MM.1S (cell line): ENCODE data around the gene AGPAT2.

Experiments used
- DNase-seq: peaks from one replicate; pipeline ENCODE4 v3.0.0-alpha.2; 2015
- H2AFZ ChIP-seq: fragments of 300-600 bp; sonication (generic); 2 replicates; pipeline ENCODE4 v1.6.0; 2016; ENCODE audit warnings: antibody characterized with exemption, low read length
- H3F3A ChIP-seq: fragments of 300-600 bp; sonication (generic); 2 replicates; pipeline ENCODE4 v1.6.1; 2016; ENCODE audit warnings: mild to moderate bottlenecking, antibody characterized with exemption, low read length, moderate library complexity, mixed read lengths; ENCODE audit not compliant: insufficient read depth
- H3K27ac ChIP-seq: fragments of 300-600 bp; sonication (generic); 2 replicates; pipeline ENCODE4 v1.5.1; 2016; ENCODE audit warnings: mild to moderate bottlenecking, low read length
- H3K27me3 ChIP-seq: fragments of 300-600 bp; sonication (generic); replicated peaks from 2 replicates; pipeline ENCODE4 v1.6.0; 2016; ENCODE audit warnings: low read length; ENCODE audit not compliant: insufficient read depth
- H3K36me3 ChIP-seq: fragments of 300-600 bp; sonication (generic); replicated peaks from 2 replicates; pipeline ENCODE4 v1.6.1; 2016; ENCODE audit warnings: mild to moderate bottlenecking, low read length, mixed read lengths; ENCODE audit not compliant: insufficient read depth
- H3K4me1 ChIP-seq: fragments of 300-600 bp; sonication (generic); 2 replicates; pipeline ENCODE4 v1.6.1; 2016; ENCODE audit warnings: low read length, mixed read lengths
- H3K4me2 ChIP-seq: fragments of 300-600 bp; sonication (generic); 2 replicates; pipeline ENCODE4 v1.6.0; 2016; ENCODE audit warnings: low read depth, low read length
- H3K4me3 ChIP-seq: fragments of 300-600 bp; sonication (generic); 2 replicates; pipeline ENCODE4 v1.5.1; 2016; ENCODE audit warnings: low read length, mixed read lengths
- H3K79me2 ChIP-seq: fragments of 300-600 bp; sonication (generic); 2 replicates; pipeline ENCODE4 v1.6.1; 2016; ENCODE audit warnings: mixed run types, low read length, mixed read lengths
- H3K9ac ChIP-seq: fragments of 300-600 bp; sonication (generic); 2 replicates; pipeline ENCODE4 v1.6.1; 2016; ENCODE audit warnings: low read length, mixed read lengths
- H3K9me2 ChIP-seq: fragments of 300-600 bp; sonication (generic); replicated peaks from 2 replicates; pipeline ENCODE4 v1.6.1; 2016; ENCODE audit warnings: mild to moderate bottlenecking, low read length, mixed read lengths; ENCODE audit not compliant: insufficient read depth
- H3K9me3 ChIP-seq: fragments of 300-600 bp; sonication (generic); replicated peaks from 2 replicates; pipeline ENCODE4 v1.6.1; 2016; ENCODE audit warnings: mild to moderate bottlenecking, low read length, mixed read lengths; ENCODE audit not compliant: insufficient read depth
- H4K20me1 ChIP-seq: fragments of 300-600 bp; sonication (generic); 2 replicates; pipeline ENCODE4 v1.6.1; 2016; ENCODE audit warnings: mild to moderate bottlenecking, low read length, moderate library complexity, mixed read lengths; ENCODE audit not compliant: insufficient read depth
- EZH2 ChIP-seq: fragments of 300-600 bp; sonication (generic); optimal IDR thresholded peaks from 2 replicates; pipeline ENCODE3; 2017; ENCODE audit warnings: low read depth, mild to moderate bottlenecking, antibody characterized with exemption, low read length, mixed read lengths
- EZH2phosphoT487 ChIP-seq: fragments of 300-600 bp; sonication (generic); IDR thresholded peaks from 2 replicates; pipeline ENCODE4 v1.6.1; 2018; ENCODE audit warnings: antibody characterized with exemption, low read length
- TF ChIP-seq, protein P1 (sequence below): fragments of 300-600 bp; sonication (generic); IDR thresholded peaks from 2 replicates; pipeline ENCODE4 v1.5.1; 2016; ENCODE audit warnings: antibody characterized with exemption, low read length, mixed read lengths

The AGPAT2 gene

DNA sequence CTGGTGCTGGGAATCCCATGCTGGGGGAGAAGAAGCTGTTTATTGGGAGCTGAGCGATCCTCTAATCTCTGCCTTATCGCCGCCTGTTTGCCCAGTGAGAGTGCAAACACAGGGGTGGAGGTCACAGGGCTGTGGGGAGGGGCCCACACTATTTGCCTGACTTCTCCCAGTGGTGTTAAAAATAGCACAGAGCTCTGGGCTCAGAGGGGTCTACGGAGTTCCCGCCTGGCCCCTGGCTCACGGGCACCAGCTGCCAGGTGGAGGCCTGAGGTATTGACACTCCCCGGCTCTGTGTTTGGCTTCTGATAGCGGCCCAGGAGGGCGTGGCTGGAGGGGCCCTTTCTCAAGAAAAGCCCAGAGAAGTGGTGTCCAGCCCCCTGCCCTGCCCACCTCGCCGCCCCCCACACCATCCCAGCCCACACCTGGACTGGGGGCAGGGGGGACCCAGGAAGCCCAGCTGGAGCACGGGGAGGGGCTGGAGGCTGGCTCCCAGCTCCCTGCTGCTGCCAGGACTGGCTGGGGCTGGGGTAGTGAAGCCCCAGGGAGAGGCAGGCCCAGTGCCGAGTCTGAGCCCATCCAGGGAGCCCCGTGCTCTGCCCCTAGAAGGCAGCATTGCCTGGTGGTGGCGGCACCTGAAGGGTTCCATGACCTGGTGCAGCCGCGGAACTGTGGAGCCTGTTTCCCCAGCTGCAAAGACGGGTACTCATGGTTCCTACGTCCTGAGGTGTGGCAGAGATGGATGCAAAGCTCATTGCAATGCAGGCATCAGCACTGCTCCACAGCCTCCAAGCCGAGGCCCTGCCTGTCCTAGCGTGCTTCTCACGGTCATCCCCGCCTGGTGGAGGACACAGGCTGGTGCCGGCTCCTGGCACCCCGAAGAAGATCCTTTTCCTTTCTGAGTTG, 60.3 kb downstream of the AGPAT2 start:
- H4K20me1 ChIP-seq = no peaks in the 10 kb centered on the region
- no peak overlapping the region for H3K9ac ChIP-seq
- no peak overlapping the region for H3K4me2 ChIP-seq
- no peak overlapping the region for H3K4me3 ChIP-seq
- H3K36me3 ChIP-seq = no peaks in the 10 kb centered on the region
- no peak overlapping the region for H3K27ac ChIP-seq
- no peaks in the 10 kb centered on the region for H3K4me1 ChIP-seq
- TF ChIP-seq EZH2 (no peak), EZH2phosphoT487 (no peak)
- TF ChIP-seq, protein P1, sequence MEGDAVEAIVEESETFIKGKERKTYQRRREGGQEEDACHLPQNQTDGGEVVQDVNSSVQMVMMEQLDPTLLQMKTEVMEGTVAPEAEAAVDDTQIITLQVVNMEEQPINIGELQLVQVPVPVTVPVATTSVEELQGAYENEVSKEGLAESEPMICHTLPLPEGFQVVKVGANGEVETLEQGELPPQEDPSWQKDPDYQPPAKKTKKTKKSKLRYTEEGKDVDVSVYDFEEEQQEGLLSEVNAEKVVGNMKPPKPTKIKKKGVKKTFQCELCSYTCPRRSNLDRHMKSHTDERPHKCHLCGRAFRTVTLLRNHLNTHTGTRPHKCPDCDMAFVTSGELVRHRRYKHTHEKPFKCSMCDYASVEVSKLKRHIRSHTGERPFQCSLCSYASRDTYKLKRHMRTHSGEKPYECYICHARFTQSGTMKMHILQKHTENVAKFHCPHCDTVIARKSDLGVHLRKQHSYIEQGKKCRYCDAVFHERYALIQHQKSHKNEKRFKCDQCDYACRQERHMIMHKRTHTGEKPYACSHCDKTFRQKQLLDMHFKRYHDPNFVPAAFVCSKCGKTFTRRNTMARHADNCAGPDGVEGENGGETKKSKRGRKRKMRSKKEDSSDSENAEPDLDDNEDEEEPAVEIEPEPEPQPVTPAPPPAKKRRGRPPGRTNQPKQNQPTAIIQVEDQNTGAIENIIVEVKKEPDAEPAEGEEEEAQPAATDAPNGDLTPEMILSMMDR = no peak
- no peaks in the 10 kb centered on the region for H3F3A ChIP-seq
- DNase-seq = no peak
- no peaks in the 10 kb centered on the region for H3K9me2 ChIP-seq
- H3K9me3 ChIP-seq = no peaks in the 10 kb centered on the region
- no peaks in the 10 kb centered on the region for H3K79me2 ChIP-seq
- no peak overlapping the region for H2AFZ ChIP-seq
- H3K27me3 ChIP-seq = peaks cover 85% of the 10 kb centered on the region

DNA sequence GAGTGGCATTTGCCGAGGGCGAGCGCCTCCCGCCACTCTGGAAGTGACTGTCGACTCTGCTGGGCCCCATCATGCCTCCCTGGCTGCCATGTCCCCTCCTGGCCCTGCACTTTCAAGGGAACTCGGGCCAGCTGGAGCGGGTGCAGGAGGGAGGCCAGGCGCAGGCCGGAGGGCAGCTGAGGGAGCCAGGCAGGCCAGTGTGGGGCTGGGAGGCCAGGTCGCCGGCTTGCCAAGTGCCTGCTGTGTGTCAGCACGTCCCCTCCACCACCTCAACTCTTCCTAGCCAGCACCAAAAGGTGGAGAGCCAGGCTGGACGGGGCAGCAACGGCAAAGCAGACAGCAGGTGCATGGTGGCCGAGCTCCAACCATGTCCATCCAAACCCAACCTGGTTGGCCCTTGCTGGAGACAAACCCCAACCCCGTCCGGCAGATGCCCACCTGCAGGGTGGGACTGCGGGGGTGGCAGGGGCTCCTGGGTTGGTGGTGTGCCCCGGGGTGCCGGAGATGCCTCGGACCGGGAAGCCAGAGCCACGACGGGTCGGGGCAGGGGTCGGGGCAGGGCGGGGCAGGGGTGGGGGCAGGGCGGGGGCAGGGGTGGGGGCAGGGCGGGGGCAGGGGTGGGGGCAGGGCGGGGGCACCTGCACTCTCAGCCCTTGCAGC, 61.1 kb downstream of the AGPAT2 start:
- Histone ChIP-seq H2AFZ (no peak overlapping the region), H3K4me1 (no peaks in the 10 kb centered on the region), H3K36me3 (no peaks in the 10 kb centered on the region), H3K27me3 (peaks cover 87% of the 10 kb centered on the region), H3K27ac (no peak overlapping the region), H3K4me2 (no peak overlapping the region), H3K9me2 (no peaks in the 10 kb centered on the region), H4K20me1 (no peaks in the 10 kb centered on the region), H3F3A (no peaks in the 10 kb centered on the region), H3K9ac (no peak overlapping the region), H3K4me3 (no peak overlapping the region), H3K9me3 (no peaks in the 10 kb centered on the region), H3K79me2 (no peaks in the 10 kb centered on the region)
- no peak for TF ChIP-seq EZH2
- no peak for TF ChIP-seq EZH2phosphoT487
- TF ChIP-seq, protein P1 = no peak
- no peak for DNase-seq

DNA sequence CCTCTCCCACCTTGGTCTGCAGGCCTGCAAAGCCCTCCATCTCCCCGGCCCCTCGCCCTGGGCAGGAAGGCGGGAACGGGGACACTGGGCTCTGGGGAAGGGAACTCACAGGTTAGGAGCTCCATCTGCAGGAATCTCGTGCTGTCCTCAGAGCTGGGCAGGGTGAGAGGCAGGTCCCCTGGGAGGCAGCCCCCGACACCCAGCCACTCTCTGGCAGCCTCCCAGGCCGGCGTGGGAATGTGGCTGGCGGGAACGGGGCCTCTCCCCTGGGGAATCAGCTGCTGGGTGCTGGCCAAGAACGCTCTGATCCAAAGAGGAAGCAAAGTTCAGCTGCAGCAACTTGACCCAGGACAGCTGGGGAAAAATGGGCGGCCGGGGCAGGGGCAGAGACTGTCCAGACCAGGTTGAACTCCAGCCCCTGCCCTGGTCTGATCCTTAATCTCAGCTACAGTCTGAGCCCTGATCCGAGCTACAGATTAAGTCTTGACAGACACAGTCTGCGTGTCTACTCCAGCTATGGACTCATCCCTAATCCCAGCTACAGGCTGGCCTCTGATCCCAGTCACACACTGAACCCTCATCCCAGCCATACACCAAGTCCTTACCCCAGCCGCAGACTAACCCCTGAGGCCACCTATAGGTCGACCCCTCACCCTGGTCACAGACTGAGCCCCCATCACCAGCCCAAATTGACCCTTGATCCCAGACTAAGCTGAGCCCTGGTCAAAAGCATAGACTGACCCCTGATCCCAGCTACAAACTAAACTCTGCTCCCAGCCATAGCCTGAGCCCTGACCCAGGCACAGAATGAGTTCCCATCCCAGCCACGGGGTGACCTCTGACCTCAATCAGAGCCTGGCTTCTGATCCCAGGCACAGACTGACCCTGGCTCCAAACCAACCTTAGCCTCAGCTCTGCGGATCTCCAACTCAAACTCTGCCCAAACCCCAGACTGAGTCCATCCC, 61.9 kb downstream of the AGPAT2 start:
- H3K27ac ChIP-seq = no peak overlapping the region
- no peak overlapping the region for H2AFZ ChIP-seq
- H3K9me2 ChIP-seq = no peaks in the 10 kb centered on the region
- H3K79me2 ChIP-seq = no peaks in the 10 kb centered on the region
- no peak overlapping the region for H3K4me2 ChIP-seq
- no peaks in the 10 kb centered on the region for H3K4me1 ChIP-seq
- H3K4me3 ChIP-seq = no peak overlapping the region
- H3K27me3 ChIP-seq = peaks cover 95% of the 10 kb centered on the region
- no peak for DNase-seq
- H3K36me3 ChIP-seq = no peaks in the 10 kb centered on the region
- H3K9ac ChIP-seq = no peak overlapping the region
- no peaks in the 10 kb centered on the region for H4K20me1 ChIP-seq
- no peak for TF ChIP-seq EZH2
- TF ChIP-seq EZH2phosphoT487 = no peak
- TF ChIP-seq, protein P1 = no peak
- H3K9me3 ChIP-seq = no peaks in the 10 kb centered on the region
- H3F3A ChIP-seq = no peaks in the 10 kb centered on the region
